HUES64 (cell line): ENCODE measurements around the gene PCLO.
A peak's percentile ranks its signal among the peaks of the same experiment; 100 is the strongest.
"Not testable (repeated sequence)": the region's sequence is repeated elsewhere in the genome, so short reads cannot be mapped to it uniquely, and the experiment has no call there.

ENCODE experiments used
- H3K27ac ChIP-seq: 2 replicates; pipeline ENCODE4 v1.7.0; 2013; ENCODE audit warnings: low read depth, low read length, inconsistent platforms
- H3K27me3 ChIP-seq: 2 replicates; pipeline ENCODE4 v1.6.1; 2013; ENCODE audit warnings: mild to moderate bottlenecking, low read length; ENCODE audit not compliant: insufficient read depth
- H3K36me3 ChIP-seq: 2 replicates; pipeline ENCODE4 v1.6.1; 2013; ENCODE audit warnings: mild to moderate bottlenecking, low read length; ENCODE audit not compliant: insufficient read depth
- H3K4me1 ChIP-seq: 2 replicates; pipeline ENCODE4 v1.6.1; 2013; ENCODE audit warnings: mild to moderate bottlenecking, low read length, moderate library complexity; ENCODE audit not compliant: insufficient read depth
- H3K4me3 ChIP-seq: 2 replicates; pipeline ENCODE4 v1.5.1; 2013; ENCODE audit warnings: mild to moderate bottlenecking, low read length, moderate library complexity
- H3K9ac ChIP-seq: 2 replicates; pipeline ENCODE4 v1.6.1; 2013; ENCODE audit warnings: mild to moderate bottlenecking, low read depth, low read length
- H3K9me3 ChIP-seq: 2 replicates; pipeline ENCODE4 v1.6.1; 2013; ENCODE audit warnings: low read depth, low read length; ENCODE audit not compliant: insufficient read depth
- WGBS: fragments of 150-250, 120-280 bp; methylation state at CpG from one replicate; pipeline ENCODE4 v1.1.7; 2013; ENCODE audit warnings: missing lambda C conversion rate; 5-methylcytosine and 5-hydroxymethylcytosine counted together

The PCLO gene

DNA sequence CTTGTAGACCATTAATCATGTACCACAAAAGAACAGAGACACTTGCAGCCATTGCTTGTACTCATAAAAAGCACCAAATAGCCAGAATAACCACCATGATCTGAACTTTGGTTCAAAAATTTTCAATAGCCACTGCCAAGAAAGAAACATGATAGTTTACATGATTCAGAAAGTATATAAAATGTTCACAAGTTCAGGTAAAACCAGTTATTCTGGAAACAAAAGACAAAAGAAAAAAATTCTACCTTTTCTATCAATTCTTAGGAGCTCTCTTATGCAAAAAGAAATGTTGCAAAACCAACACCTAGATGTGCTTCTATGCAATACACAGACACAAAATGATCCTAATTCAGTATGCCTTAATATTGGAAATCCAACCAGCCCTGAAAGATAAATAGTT, 108.7 kb downstream of the PCLO start:
- no peak overlapping the region for H3K27ac ChIP-seq
- no peaks in the 10 kb centered on the region for H3K9me3 ChIP-seq
- no peak overlapping the region for H3K4me3 ChIP-seq
- H3K4me1 ChIP-seq = no peaks in the 10 kb centered on the region
- no peak overlapping the region for H3K9ac ChIP-seq
- no peaks in the 10 kb centered on the region for H3K36me3 ChIP-seq
- no peaks in the 10 kb centered on the region for H3K27me3 ChIP-seq

DNA sequence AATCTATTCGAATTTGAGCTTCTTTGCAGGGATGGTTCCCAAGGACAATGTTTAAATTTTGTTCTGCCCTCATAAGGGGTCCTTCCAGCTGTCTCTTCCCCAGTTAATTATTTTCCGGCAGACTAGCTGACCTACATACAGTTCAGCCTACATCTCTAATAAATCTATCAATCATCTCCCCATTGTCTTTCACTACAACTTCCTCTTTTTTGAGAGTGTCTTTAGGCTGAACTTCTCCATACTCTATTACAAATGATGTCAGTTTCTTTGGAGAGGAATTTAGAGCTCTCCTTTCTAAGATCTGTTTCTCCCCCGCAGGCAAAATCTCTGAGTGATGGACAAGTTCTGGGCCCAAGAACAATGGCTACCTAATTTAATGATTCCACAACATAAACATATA, 122.2 kb downstream of the PCLO start:
- Histone ChIP-seq H3K9ac (no peak overlapping the region), H3K27ac (no peak overlapping the region), H3K27me3 (no peaks in the 10 kb centered on the region), H3K4me1 (peaks cover 21% of the 10 kb centered on the region; the same call in 1 of the 2 replicates), H3K36me3 (no peaks in the 10 kb centered on the region), H3K9me3 (no peaks in the 10 kb centered on the region), H3K4me3 (no peak overlapping the region)
- 89% methylated on average over 3 of the region's 3 CpGs for WGBS

DNA sequence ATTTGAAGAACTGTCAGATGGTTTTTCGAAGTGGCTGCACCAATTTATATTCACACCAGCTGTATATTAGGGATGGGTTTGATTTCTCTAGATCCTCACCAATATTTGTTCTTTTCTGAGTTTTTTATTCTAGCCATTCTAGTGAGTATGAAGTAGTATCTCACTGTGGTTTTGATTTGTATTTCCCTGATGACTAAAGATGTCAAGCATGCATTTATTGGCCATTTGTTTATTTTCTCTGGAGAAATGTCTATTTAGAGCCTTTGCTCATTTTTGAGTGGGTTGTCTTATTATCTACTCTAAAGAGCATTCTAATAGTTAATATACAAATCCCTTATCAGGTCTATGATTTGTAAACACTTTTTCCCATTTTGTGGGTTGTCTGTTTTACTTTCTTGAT, 123.9 kb downstream of the PCLO start:
- WGBS = 100% methylated on average over 1 of the region's 1 CpG
- Histone ChIP-seq H3K36me3 (no peaks in the 10 kb centered on the region), H3K9ac (no peak overlapping the region), H3K4me3 (no peak overlapping the region), H3K4me1 (peaks cover 21% of the 10 kb centered on the region; the same call in 1 of the 2 replicates), H3K9me3 (no peaks in the 10 kb centered on the region), H3K27ac (no peak overlapping the region), H3K27me3 (no peaks in the 10 kb centered on the region)

DNA sequence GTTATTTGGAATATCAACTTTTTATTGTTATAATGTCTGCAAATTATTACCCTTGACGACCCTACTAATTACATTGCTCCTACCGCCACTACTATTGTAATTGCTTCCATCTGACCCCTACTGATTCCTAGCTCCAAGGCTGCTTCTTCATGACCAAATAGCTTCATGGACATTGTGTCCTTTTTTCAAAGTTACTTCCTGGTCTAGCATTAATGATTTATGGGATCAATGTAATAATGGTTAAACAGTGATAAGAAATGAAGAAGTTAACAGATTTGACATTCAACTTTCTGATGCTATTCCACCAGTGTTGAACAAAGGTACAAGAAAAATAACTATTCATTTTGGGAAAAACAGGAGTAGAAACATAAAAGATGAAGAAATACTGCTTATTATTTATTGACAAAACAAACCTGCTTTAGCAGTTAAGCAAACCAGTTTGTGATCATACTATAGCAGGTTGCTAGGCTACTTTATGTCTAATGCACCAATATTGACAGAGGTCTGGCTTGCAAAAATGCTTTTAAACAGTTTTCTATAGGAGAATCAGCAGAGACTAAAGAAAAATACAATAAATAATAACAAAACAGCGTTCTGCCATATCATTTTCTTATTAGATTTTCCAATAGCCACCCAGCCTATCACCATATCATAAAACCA, 125.8 kb downstream of the PCLO start:
- no peaks in the 10 kb centered on the region for H3K27me3 ChIP-seq
- over 99% methylated on average over 3 of the region's 3 CpGs for WGBS
- no peak overlapping the region for H3K27ac ChIP-seq
- peaks cover 16% of the 10 kb centered on the region; the same call in 1 of the 2 replicates for H3K4me1 ChIP-seq
- no peak overlapping the region for H3K4me3 ChIP-seq
- H3K9ac ChIP-seq = no peak overlapping the region
- no peaks in the 10 kb centered on the region for H3K9me3 ChIP-seq
- H3K36me3 ChIP-seq = no peaks in the 10 kb centered on the region

DNA sequence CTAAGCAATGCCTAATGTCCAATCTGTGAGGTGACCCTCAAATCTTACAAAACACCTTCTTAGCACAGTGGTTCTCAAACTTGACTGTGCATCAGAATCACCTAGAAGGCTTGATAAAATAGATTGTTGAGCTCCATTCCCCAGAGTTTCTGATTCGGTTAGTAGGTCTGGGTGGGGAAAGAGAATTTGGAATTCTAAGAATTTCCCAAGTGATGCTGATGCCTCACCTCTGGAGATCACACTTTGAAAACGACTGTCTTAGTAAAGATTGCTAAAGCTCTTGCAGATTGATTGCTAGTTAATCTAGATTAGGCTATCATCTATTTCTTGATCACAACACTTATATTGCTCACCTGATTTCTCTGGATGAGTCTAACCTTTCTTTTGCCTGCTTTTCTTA, 126.6 kb downstream of the PCLO start:
- no peak overlapping the region for H3K4me3 ChIP-seq
- H3K9me3 ChIP-seq = no peaks in the 10 kb centered on the region
- H3K9ac ChIP-seq = no peak overlapping the region
- 24% methylated on average over 2 of the region's 2 CpGs for WGBS
- no peaks in the 10 kb centered on the region for H3K27me3 ChIP-seq
- H3K4me1 ChIP-seq = peaks cover 16% of the 10 kb centered on the region; the same call in 1 of the 2 replicates
- no peak overlapping the region for H3K27ac ChIP-seq
- no peaks in the 10 kb centered on the region for H3K36me3 ChIP-seq

DNA sequence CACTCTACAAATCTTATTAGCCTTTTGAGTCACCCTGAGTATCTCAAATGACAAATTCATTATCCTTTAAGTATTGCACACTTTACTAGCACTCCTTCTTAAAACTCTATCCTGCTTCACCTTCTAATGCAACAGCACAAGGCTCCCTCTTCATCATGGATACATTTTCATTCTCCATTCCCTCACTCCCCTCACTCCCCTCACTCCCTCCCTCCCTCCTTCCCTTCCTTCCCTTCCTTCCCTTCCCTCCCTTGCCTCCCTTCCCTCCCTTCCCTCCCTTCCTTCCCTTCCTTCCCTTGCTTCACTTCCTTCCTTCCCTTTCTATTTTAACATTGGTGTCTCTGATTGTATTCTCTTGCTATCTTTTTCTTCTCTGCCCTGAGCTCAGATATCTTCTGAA, 130.5 kb downstream of the PCLO start:
- no peak overlapping the region for H3K4me3 ChIP-seq
- H3K4me1 ChIP-seq = peaks cover 6% of the 10 kb centered on the region; the same call in 1 of the 2 replicates
- no peak overlapping the region for H3K27ac ChIP-seq
- no peaks in the 10 kb centered on the region for H3K36me3 ChIP-seq
- no peak overlapping the region for H3K9ac ChIP-seq
- H3K9me3 ChIP-seq = no peaks in the 10 kb centered on the region
- no peaks in the 10 kb centered on the region for H3K27me3 ChIP-seq

DNA sequence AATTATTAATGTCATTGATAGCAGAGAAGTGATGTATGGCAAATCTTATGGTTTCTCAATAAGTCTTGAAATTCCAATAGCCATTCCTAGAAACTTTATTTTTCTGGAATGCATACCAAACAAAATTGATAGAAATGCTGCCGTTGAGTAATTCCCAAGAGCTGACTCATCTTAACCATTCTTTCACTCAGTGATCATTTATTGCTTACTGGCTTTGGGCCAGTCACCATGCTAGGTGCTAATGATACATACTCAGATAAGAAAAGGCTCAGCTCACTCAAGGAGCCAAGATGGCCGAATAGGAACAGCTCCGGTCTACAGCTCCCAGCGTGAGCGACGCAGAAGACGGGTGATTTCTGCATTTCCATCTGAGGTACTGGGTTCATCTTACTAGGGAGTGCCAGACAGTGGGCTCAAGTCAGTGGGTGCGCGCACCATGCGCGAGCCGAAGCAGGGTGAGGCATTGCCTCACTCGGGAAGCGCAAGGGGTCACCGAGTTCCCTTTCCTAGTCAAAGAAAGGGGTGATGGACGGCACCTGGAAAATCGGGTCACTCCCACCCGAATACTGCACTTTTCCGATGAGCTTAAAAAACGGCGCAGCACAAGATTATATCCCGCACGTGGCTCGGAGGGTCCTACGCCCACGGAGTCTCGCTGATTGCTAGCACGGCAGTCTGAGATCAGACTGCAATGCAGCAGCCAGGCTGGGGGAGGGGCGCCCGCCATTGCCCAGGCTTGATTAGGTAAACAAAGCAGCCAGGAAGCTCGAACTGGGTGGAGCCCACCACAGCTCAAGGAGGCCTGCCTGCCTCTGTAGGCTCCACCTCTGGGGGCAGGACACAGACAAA, 138.6 kb downstream of the PCLO start:
- H3K4me3 ChIP-seq = 0 out of 2 replicates have a peak overlapping the region, but pooled peaks have one; percentile 8
- not testable (repeated sequence) for H3K4me1 ChIP-seq, H3K9me3 ChIP-seq, H3K9ac ChIP-seq, H3K36me3 ChIP-seq, H3K27me3 ChIP-seq
- 0 out of 2 replicates have a peak overlapping the region, but pooled peaks have one; percentile 25 for H3K27ac ChIP-seq
- WGBS = 92% methylated on average over 29 of the region's 31 CpGs

DNA sequence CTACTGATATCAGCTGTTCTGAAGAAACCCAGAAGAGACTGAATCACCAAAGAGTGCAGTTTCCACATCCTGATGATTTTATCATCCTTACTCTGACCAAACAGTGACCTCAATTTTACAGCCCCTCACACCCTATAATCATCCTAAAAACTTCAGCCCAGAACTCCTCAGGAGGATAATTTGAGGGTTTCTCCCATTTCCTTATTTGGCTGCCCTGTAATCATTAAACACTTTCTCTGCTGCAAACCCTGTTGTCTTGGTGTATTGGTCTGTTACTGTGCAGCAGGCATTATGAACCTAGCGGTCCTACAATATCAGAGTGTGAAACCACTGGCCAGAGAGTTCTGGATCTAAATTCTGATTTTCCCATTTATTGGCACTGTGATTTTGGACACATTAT, 141.7 kb downstream of the PCLO start:
- 100% methylated on average over 1 of the region's 1 CpG for WGBS
- no peak overlapping the region for H3K4me3 ChIP-seq
- H3K27ac ChIP-seq = no peak overlapping the region
- H3K9me3 ChIP-seq = peaks cover 7% of the 10 kb centered on the region; the same call in 1 of the 2 replicates
- H3K4me1 ChIP-seq = peaks cover 5% of the 10 kb centered on the region; the same call in 1 of the 2 replicates
- no peaks in the 10 kb centered on the region for H3K27me3 ChIP-seq
- no peaks in the 10 kb centered on the region for H3K36me3 ChIP-seq
- no peak overlapping the region for H3K9ac ChIP-seq

DNA sequence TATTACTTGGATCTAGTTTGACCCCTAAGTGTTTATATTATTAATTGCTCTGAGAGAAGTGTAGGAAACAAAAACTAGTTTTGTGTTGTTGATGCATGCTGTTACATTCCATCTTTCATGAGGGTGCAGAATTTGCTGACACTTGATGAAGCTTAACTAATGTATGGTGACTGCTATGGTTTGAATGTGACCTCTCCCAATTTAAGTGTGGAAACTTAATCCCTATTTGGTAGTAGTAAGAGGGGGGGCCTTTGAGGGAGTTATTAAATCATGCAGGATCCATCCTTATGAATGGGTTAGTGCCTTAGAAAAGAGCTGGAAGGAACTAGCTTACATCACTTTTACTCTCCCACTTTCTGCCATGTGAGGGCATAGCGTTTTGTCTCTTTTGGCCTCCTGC, 142.5 kb downstream of the PCLO start:
- Histone ChIP-seq H3K4me3 (no peak overlapping the region), H3K27ac (no peak overlapping the region), H3K27me3 (no peaks in the 10 kb centered on the region)

DNA sequence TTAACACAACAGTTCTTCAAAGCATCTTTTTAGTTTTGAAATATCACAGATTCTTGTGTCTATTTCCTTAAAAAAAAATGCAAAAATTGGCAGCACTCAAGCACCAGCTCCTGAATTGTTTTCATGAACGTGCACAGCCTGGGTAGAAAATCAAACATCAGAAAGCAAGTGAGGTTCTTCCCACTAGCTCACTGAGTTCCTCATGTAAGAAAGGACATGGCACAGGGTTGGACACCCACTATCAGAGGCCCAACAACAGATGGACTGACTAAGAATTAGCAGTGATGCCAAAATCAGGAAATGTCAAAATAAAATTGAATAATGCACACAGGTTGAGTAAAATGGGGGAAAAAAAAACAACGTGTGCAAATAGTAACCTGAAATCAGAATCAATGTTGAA, 146.8 kb downstream of the PCLO start:
- Histone ChIP-seq H3K36me3 (no peaks in the 10 kb centered on the region), H3K27ac (no peak overlapping the region), H3K4me3 (no peak overlapping the region), H3K9ac (no peak overlapping the region), H3K4me1 (0 out of 2 replicates have a peak, but pooled peaks cover 5% of the 10 kb centered on the region), H3K9me3 (0 out of 2 replicates have a peak, but pooled peaks cover under 1% of the 10 kb centered on the region), H3K27me3 (no peaks in the 10 kb centered on the region)
- whole genome bisulfite sequencing = 90% methylated on average over 2 of the region's 2 CpGs

More for the DNA sequence above, 142.5 kb downstream of the PCLO start:
- Histone ChIP-seq H3K9ac (no peak overlapping the region), H3K36me3 (no peaks in the 10 kb centered on the region), H3K4me1 (peaks cover 5% of the 10 kb centered on the region; the same call in 1 of the 2 replicates), H3K9me3 (peaks cover 7% of the 10 kb centered on the region; the same call in 1 of the 2 replicates)
- WGBS = 90% methylated on average over 1 of the region's 1 CpG

DNA sequence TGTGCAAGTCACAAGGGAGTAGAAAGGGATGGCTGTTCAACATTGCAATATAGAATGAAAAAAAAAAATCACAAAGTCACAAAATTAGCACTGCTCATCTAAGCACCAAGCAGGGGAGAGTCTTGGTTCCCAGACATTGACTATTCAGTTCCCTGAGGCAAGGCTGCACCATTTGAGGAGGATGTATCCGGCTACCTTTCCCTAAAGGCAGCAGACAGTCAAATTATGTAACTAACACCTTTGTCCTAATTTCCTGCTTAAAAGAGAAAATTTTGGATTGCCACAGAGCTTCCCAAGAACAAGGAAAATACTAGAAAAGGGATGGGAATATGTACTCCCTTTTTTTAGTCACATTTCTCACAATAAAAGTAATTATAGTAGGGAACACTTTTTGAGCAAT, 148.1 kb downstream of the PCLO start:
- WGBS = 86% methylated on average over 1 of the region's 1 CpG
- Histone ChIP-seq H3K27me3 (no peaks in the 10 kb centered on the region), H3K4me1 (0 out of 2 replicates have a peak, but pooled peaks cover 5% of the 10 kb centered on the region), H3K36me3 (no peaks in the 10 kb centered on the region), H3K9ac (no peak overlapping the region), H3K4me3 (no peak overlapping the region), H3K27ac (no peak overlapping the region), H3K9me3 (no peaks in the 10 kb centered on the region)
